GM23338 (cell line): Measurements from ENCODE around the gene LARP1B. TPM values are rescaled to one million over a fixed set of nuclear protein-coding genes. Genes with fewer than 3 reads are reported as not detected.
"Not testable (repeated sequence)": the region's sequence is repeated elsewhere in the genome, so short reads cannot be mapped to it uniquely, and the experiment has no call there.

Experiments
- ATAC-seq: fragments of 200-7000 bp; cut with Tn5 transposase; 3 replicates; pipeline ENCODE4 v1.9.1; 2020
- DNase-seq: peaks from one replicate; pipeline ENCODE4 v3.0.0-alpha.2; 2015; ENCODE audit warnings: low spot score
- H2AFZ ChIP-seq: fragments of 200-600 bp; sonication (generic); 2 replicates; pipeline ENCODE4 v1.8.0; 2016; ENCODE audit warnings: antibody characterized with exemption, mild to moderate bottlenecking, moderate library complexity
- H3F3A ChIP-seq: fragments of 200-600 bp; sonication (generic); replicated peaks from 2 replicates; pipeline ENCODE4 v1.8.0; 2017; ENCODE audit warnings: antibody characterized with exemption, mixed run types, low read depth
- H3K27ac ChIP-seq: fragments of 200-600 bp; sonication (generic); 2 replicates; pipeline ENCODE4 v1.6.1; 2016; ENCODE audit warnings: low read depth
- H3K27me3 ChIP-seq: fragments of 200-600 bp; sonication (generic); 2 replicates; pipeline ENCODE4 v1.8.0; 2016; ENCODE audit warnings: mild to moderate bottlenecking, mixed run types, moderate library complexity; ENCODE audit not compliant: insufficient read depth
- H3K36me3 ChIP-seq: fragments of 200-600 bp; sonication (generic); 2 replicates; pipeline ENCODE4 v1.8.0; 2016; ENCODE audit warnings: mild to moderate bottlenecking; ENCODE audit not compliant: insufficient read depth
- H3K4me1 ChIP-seq: fragments of 200-600 bp; sonication (generic); 2 replicates; pipeline ENCODE4 v1.8.0; 2016; ENCODE audit warnings: mild to moderate bottlenecking, moderate library complexity; ENCODE audit not compliant: insufficient read depth
- H3K4me2 ChIP-seq: fragments of 200-600 bp; sonication (generic); 2 replicates; pipeline ENCODE4 v1.7.1; 2017; ENCODE audit warnings: mixed run types
- H3K4me3 ChIP-seq: fragments of 200-600 bp; sonication (generic); 2 replicates; pipeline ENCODE4 v1.6.1; 2016; ENCODE audit warnings: mixed run types
- H3K79me2 ChIP-seq: fragments of 200-600 bp; sonication (generic); replicated peaks from 2 replicates; pipeline ENCODE4 v1.8.0; 2017; ENCODE audit warnings: mild to moderate bottlenecking; ENCODE audit not compliant: insufficient read depth
- H3K9me2 ChIP-seq: fragments of 200-600 bp; sonication (generic); 2 replicates; pipeline ENCODE4 v1.8.0; 2017; ENCODE audit not compliant: insufficient read depth
- H4K20me1 ChIP-seq: fragments of 200-600 bp; sonication (generic); replicated peaks from 2 replicates; pipeline ENCODE4 v1.8.0; 2017; ENCODE audit warnings: mild to moderate bottlenecking; ENCODE audit not compliant: insufficient read depth
- H3K27ac Mint-ChIP-seq: 2 replicates; pipeline ENCODE4 v1.8.0; 2020; ENCODE audit warnings: inconsistent platforms, mild to moderate bottlenecking, moderate library complexity, mixed read lengths
- H3K27me3 Mint-ChIP-seq: 3 replicates; pipeline ENCODE4 v1.8.0; 2022; ENCODE audit warnings: low read depth, mild to moderate bottlenecking, moderate library complexity, mixed read lengths, inconsistent platforms; ENCODE audit not compliant: insufficient read depth, poor library complexity
- H3K36me3 Mint-ChIP-seq: 3 replicates; pipeline ENCODE4 v1.8.0; 2021; ENCODE audit warnings: low read depth, mild to moderate bottlenecking, inconsistent platforms, moderate library complexity, mixed read lengths
- H3K4me1 Mint-ChIP-seq: 3 replicates; pipeline ENCODE4 v1.8.0; 2020; ENCODE audit warnings: mild to moderate bottlenecking, inconsistent platforms, mixed read lengths
- H3K4me3 Mint-ChIP-seq: 3 replicates; pipeline ENCODE4 v1.8.0; 2021; ENCODE audit warnings: moderate library complexity, mild to moderate bottlenecking, inconsistent platforms, mixed read lengths
- H3K9me3 Mint-ChIP-seq: 3 replicates; pipeline ENCODE4 v1.8.0; 2020; ENCODE audit warnings: moderate library complexity, mild to moderate bottlenecking, inconsistent platforms, mixed read lengths
- STAT1 ChIP-seq: IDR thresholded peaks from one replicate; pipeline ENCODE4 v1.6.1; 2016; ENCODE audit warnings: antibody characterized with exemption; ENCODE audit not compliant: unreplicated experiment
- ZNF114 ChIP-seq: fragments of 250-450 bp; sonication (Bioruptor Pico); IDR thresholded peaks from 2 replicates; pipeline ENCODE4 v1.5.0; 2020; ENCODE audit warnings: mild to moderate bottlenecking, moderate library complexity
- ZNF331 ChIP-seq: fragments of 250-450 bp; sonication (Bioruptor Pico); IDR thresholded peaks from 2 replicates; pipeline ENCODE4 v1.5.0; 2020; ENCODE audit warnings: low read depth, mild to moderate bottlenecking, moderate library complexity
- polyA plus RNA-seq: library from polyadenylated mRNA; unstranded; fragments of >200 nt; fragmentation: Nextera tagmentation; extraction: Ambion mirVana; gene quantifications from 2 replicates; pipeline ENCODE4 v1.2.1, GENCODE V29; 2016
- total RNA-seq: library from RNA; depleted of rRNA; stranded (reverse); fragments of >200 nt; shearing (Covaris generic); gene quantifications from 2 replicates; pipeline ENCODE4 v1.2.3, GENCODE V29; 2014
- TF ChIP-seq, protein P1 (sequence below): fragments of 250-450 bp; sonication (Bioruptor Pico); IDR thresholded peaks from 2 replicates; pipeline ENCODE4 v1.5.0; 2020; ENCODE audit warnings: mild to moderate bottlenecking, moderate library complexity

The LARP1B gene
- total and polyA plus RNA-seq, 2 experiments from 2014 or later: 42.5 to 45.4 TPM

DNA sequence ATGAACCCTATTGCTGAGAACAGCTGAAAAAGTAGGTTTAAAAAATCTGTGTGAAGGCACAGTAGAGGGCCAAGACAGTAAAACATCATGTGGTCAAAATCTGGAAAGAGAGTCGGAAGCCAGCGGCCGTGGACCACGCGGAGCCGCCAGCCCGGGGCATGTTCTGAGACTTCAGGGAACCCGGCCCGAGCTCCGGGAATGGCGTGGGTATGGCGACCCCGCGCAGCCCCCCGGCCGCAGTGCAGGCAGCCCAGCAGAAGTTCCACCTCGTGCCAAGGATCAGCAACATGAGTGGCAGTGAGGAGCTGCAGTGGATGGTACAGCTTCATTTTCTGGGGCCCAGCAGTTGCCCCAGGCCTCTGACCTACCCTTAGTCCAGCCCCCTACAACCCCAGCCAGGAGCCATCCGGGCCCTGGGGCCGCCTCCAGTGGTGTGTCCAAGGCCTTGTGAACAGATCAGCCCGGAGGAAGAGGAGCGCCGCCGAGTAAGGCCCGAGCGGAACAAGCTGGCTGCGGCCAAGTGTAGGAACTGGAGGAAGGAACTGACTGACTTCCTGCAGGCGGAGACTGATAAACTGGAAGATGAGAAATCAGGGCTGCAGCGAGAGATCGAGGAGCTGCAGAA is 94.2 kb downstream of the LARP1B start (continued):
- TF ChIP-seq, protein P1, sequence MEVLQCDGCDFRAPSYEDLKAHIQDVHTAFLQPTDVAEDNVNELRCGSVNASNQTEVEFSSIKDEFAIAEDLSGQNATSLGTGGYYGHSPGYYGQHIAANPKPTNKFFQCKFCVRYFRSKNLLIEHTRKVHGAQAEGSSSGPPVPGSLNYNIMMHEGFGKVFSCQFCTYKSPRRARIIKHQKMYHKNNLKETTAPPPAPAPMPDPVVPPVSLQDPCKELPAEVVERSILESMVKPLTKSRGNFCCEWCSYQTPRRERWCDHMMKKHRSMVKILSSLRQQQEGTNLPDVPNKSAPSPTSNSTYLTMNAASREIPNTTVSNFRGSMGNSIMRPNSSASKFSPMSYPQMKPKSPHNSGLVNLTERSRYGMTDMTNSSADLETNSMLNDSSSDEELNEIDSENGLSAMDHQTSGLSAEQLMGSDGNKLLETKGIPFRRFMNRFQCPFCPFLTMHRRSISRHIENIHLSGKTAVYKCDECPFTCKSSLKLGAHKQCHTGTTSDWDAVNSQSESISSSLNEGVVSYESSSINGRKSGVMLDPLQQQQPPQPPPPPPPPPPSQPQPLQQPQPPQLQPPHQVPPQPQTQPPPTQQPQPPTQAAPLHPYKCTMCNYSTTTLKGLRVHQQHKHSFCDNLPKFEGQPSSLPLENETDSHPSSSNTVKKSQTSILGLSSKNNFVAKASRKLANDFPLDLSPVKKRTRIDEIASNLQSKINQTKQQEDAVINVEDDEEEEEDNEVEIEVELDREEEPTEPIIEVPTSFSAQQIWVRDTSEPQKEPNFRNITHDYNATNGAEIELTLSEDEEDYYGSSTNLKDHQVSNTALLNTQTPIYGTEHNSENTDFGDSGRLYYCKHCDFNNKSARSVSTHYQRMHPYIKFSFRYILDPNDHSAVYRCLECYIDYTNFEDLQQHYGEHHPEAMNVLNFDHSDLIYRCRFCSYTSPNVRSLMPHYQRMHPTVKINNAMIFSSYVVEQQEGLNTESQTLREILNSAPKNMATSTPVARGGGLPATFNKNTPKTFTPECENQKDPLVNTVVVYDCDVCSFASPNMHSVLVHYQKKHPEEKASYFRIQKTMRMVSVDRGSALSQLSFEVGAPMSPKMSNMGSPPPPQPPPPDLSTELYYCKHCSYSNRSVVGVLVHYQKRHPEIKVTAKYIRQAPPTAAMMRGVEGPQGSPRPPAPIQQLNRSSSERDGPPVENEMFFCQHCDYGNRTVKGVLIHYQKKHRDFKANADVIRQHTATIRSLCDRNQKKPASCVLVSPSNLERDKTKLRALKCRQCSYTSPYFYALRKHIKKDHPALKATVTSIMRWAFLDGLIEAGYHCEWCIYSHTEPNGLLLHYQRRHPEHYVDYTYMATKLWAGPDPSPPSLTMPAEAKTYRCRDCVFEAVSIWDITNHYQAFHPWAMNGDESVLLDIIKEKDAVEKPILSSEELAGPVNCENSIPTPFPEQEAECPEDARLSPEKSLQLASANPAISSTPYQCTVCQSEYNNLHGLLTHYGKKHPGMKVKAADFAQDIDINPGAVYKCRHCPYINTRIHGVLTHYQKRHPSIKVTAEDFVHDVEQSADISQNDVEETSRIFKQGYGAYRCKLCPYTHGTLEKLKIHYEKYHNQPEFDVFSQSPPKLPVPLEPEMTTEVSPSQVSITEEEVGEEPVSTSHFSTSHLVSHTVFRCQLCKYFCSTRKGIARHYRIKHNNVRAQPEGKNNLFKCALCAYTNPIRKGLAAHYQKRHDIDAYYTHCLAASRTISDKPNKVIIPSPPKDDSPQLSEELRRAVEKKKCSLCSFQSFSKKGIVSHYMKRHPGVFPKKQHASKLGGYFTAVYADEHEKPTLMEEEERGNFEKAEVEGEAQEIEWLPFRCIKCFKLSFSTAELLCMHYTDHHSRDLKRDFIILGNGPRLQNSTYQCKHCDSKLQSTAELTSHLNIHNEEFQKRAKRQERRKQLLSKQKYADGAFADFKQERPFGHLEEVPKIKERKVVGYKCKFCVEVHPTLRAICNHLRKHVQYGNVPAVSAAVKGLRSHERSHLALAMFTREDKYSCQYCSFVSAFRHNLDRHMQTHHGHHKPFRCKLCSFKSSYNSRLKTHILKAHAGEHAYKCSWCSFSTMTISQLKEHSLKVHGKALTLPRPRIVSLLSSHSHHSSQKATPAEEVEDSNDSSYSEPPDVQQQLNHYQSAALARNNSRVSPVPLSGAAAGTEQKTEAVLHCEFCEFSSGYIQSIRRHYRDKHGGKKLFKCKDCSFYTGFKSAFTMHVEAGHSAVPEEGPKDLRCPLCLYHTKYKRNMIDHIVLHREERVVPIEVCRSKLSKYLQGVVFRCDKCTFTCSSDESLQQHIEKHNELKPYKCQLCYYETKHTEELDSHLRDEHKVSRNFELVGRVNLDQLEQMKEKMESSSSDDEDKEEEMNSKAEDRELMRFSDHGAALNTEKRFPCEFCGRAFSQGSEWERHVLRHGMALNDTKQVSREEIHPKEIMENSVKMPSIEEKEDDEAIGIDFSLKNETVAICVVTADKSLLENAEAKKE: no peak
- TF ChIP-seq ZNF331 (CRISPR knock-in tag) (no peak), STAT1 (no peak)

DNA sequence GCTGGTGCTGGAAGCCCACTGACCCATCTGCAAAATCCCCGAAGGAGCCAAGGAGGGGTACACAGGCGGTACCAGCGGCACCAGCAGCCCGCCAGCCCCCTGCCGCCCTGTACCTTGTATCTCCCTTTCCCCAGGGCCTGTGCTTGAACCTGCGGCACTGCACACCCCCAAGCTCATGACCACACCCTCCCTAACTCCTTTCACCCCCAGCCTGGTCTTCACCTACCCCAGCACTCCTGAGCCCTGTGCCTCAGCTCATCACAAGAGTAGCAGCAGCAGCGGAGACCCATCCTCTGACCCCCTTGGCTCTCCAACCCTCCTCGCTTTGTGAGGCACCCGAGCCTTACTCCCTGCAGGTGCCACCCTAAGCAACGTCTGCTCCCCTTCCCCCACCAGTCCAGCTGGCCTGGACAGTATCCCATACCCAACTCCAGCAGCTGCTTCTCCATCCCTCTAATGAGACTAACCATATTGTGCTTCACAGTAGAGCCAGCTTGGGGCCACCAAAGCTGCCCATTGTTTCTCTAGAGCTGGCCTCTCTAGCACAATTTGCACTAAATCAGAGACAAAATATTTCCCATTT is 94.9 kb downstream of the LARP1B start:
- H3K27me3 Mint-ChIP-seq: no peaks in the 10 kb centered on the region
- Histone ChIP-seq H4K20me1 (no peaks in the 10 kb centered on the region), H3K36me3 (no peaks in the 10 kb centered on the region), H3K79me2 (no peaks in the 10 kb centered on the region), H3K9me2 (0 out of 2 replicates have a peak, but pooled peaks cover 3% of the 10 kb centered on the region), H3K4me3 (no peak overlapping the region), H3K27ac (no peak overlapping the region), H3K4me2 (no peak overlapping the region), H3K4me1 (peaks cover 6% of the 10 kb centered on the region; the same call in 1 of the 2 replicates), H3K27me3 (no peaks in the 10 kb centered on the region), H3F3A (no peaks in the 10 kb centered on the region), H2AFZ (no peak overlapping the region)
- H3K36me3 Mint-ChIP-seq: peaks cover 26% of the 10 kb centered on the region
- TF ChIP-seq ZNF114: no peak
- DNase-seq: no peak
- ATAC-seq: no peak
- H3K27ac Mint-ChIP-seq: no peak overlapping the region
- H3K9me3 Mint-ChIP-seq: peaks cover 3% of the 10 kb centered on the region; the same call in 2 of the 3 replicates
- H3K4me3 Mint-ChIP-seq: no peak overlapping the region
- peaks cover 2% of the 10 kb centered on the region for H3K4me1 Mint-ChIP-seq

DNA sequence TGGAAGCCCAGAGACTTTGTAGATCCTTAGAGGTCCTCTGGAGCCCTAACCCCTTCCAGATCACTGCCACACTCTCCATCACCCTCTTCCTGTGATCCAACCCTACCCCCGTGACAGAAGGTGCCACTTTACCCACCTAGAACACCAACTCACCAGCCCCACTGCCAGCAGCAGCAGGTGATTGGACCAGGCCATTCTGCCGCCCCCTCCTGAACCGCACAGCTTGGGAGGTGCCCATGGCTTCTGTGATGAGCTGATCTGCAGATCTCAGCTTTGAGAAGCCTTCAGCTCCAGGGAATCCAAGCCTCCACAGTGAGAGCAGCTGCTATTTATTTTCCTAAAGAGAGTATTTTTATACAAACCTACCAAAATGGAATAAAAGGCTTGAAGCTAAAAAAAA is 95.4 kb downstream of the LARP1B start:
- H3K4me1 ChIP-seq: peaks cover 11% of the 10 kb centered on the region; the same call in 1 of the 2 replicates
- H3K9me3 Mint-ChIP-seq, H4K20me1 ChIP-seq, H3K27ac ChIP-seq, DNase-seq, H3K27ac Mint-ChIP-seq, H2AFZ ChIP-seq, H3K27me3 ChIP-seq, H3K79me2 ChIP-seq, ATAC-seq, H3K4me3 Mint-ChIP-seq, H3K4me3 ChIP-seq, H3K4me1 Mint-ChIP-seq, H3K27me3 Mint-ChIP-seq, H3K4me2 ChIP-seq, H3K36me3 ChIP-seq, H3K9me2 ChIP-seq, H3F3A ChIP-seq: not testable (repeated sequence)
- peaks cover 26% of the 10 kb centered on the region for H3K36me3 Mint-ChIP-seq
